Gastrocnemius medialis (tissue), 4 donors: ENCODE measurements around the gene RGPD4. TPM values are rescaled to one million over a fixed set of nuclear protein-coding genes. Genes with fewer than 3 reads are reported as not detected.
"Not testable (repeated sequence)": the region's sequence is repeated elsewhere in the genome, so short reads cannot be mapped to it uniquely, and the experiment has no call there.

ENCODE experiments used
- ATAC-seq, 2 donors: fragments of 150-250 bp; one replicate each; pipeline ENCODE4 v1.9.1; 2016
- DNase-seq, 2 donors: peaks; one replicate each; pipeline ENCODE4 v3.0.0-alpha.2; 2019
- H3K27ac ChIP-seq, 4 donors: fragments of 200-600 bp; sonication (generic); 1 replicate in 1 of 4; 2 replicates in 3 of 4; pipeline ENCODE4 v1.5.1; 2016 to 2018; ENCODE audit warnings: mild to moderate bottlenecking in 2 of 4, moderate library complexity in 1 of 4
- H3K27me3 ChIP-seq, 3 donors: fragments of 200-600 bp; sonication (generic) in 2 of 3; 1 replicate in 1 of 3; 2 replicates in 2 of 3; pipeline versions ENCODE4 v1.5.1 to v1.6.0; 2016 to 2019; ENCODE audit warnings: mild to moderate bottlenecking in 1 of 3, moderate library complexity in 1 of 3
- H3K36me3 ChIP-seq, 2 donors: fragments of 200-600 bp; sonication (generic) in 1 of 2; one replicate each; pipeline ENCODE4 v1.5.1; 2017 to 2018
- H3K4me1 ChIP-seq, 2 donors: fragments of 200-600 bp; sonication (generic) in 1 of 2; one replicate each; pipeline ENCODE4 v1.5.1; 2016 to 2017; ENCODE audit warnings: mild to moderate bottlenecking in 2 of 2
- H3K4me3 ChIP-seq, 4 donors: fragments of 200-600 bp; sonication (generic) in 3 of 4; 1 replicate in 1 of 4; 2 replicates in 3 of 4; pipeline ENCODE4 v1.5.1; 2016 to 2019; ENCODE audit warnings: mild to moderate bottlenecking in 2 of 4
- H3K9me3 ChIP-seq, 3 donors: fragments of 200-600 bp; sonication (generic) in 2 of 3; 1 replicate in 1 of 3; 2 replicates in 2 of 3; pipeline ENCODE4 v1.5.1; 2016 to 2019
- POLR2A ChIP-seq, 2 donors: fragments of 450-650 bp; IDR thresholded peaks; one replicate each; pipeline ENCODE4 v1.6.1; 2017; ENCODE audit warnings: antibody characterized with exemption in 2 of 2, mild to moderate bottlenecking in 2 of 2, moderate library complexity in 2 of 2
- in situ Hi-C, 4 donors: fragments of 200-750 bp; cut with MboI; loops; one replicate each; pipeline versions ENCODE4 v1.15.0 to v1.8.0; 2017; ENCODE audit warnings: low sequenced_read_pairs in 4 of 4
- intact Hi-C: fragments of 100-400 bp; cut with DNase I; formaldehyde crosslinking; loops from one replicate; pipeline ENCODE4 v1.15.1; 2023; ENCODE audit warnings: low total_unique reads
- total RNA-seq, 4 donors: library from RNA; depleted of rRNA; stranded (reverse); fragments of >200 nt; gene quantifications; one replicate each; pipeline versions ENCODE4 v1.1.0 to v1.2.3, GENCODE V29; 2016
- TF ChIP-seq, protein P1 (sequence below), 5 experiments: fragments of 450-650 bp in 3 of 5; fragments of 200-600 bp in 2 of 5; sonication (generic) in 2 of 5; IDR thresholded peaks in 4 of 5; conservative IDR thresholded peaks in 1 of 5; 1 replicate in 4 of 5; 2 replicates in 1 of 5; pipeline ENCODE4 v1.5.1; 2016 to 2019; ENCODE audit warnings: antibody characterized with exemption in 5 of 5, mild to moderate bottlenecking in 3 of 5, moderate library complexity in 3 of 5

Gene RGPD4
- total RNA-seq, 4 donors from 2014 or later = 0.04 TPM; not detected in 3

- Histone ChIP-seq H3K36me3 (no peaks in the 10 kb centered on the region), H3K4me3 (no peak overlapping the region), H3K9me3 (no peaks in the 10 kb centered on the region), H3K27me3 (no peaks in the 10 kb centered on the region), H3K27ac (no peak overlapping the region), H3K4me1 (no peaks in the 10 kb centered on the region)
- TF ChIP-seq POLR2A (IDR thresholded peaks at IDR 0.05) = no peak
- TF ChIP-seq, protein P1, sequence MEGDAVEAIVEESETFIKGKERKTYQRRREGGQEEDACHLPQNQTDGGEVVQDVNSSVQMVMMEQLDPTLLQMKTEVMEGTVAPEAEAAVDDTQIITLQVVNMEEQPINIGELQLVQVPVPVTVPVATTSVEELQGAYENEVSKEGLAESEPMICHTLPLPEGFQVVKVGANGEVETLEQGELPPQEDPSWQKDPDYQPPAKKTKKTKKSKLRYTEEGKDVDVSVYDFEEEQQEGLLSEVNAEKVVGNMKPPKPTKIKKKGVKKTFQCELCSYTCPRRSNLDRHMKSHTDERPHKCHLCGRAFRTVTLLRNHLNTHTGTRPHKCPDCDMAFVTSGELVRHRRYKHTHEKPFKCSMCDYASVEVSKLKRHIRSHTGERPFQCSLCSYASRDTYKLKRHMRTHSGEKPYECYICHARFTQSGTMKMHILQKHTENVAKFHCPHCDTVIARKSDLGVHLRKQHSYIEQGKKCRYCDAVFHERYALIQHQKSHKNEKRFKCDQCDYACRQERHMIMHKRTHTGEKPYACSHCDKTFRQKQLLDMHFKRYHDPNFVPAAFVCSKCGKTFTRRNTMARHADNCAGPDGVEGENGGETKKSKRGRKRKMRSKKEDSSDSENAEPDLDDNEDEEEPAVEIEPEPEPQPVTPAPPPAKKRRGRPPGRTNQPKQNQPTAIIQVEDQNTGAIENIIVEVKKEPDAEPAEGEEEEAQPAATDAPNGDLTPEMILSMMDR (IDR thresholded peaks at IDR 0.05 in 4 of 5, conservative IDR thresholded peaks at IDR 0.05 in 1 of 5) = no peak
- in situ Hi-C loops (no loop called here), intact Hi-C loops (no loop called here)
- DNase-seq (no peak), ATAC-seq (no peak)
Measured at GRCh38 chr2:107822302-107822701, 4.4 kb upstream of the RGPD4 start.

GRCh38 chr2:107824451-107825205, 2.1 kb upstream of the RGPD4 start:
- no peak overlapping the region for H3K4me3 ChIP-seq
- H3K36me3 ChIP-seq = no peaks in the 10 kb centered on the region
- in situ Hi-C loops (no loop called here), intact Hi-C loops (no loop called here)
- TF ChIP-seq, protein P1 (IDR thresholded peaks at IDR 0.05 in 4 of 5, conservative IDR thresholded peaks at IDR 0.05 in 1 of 5) = no peak
- TF ChIP-seq POLR2A (IDR thresholded peaks at IDR 0.05) = no peak
- DNase-seq (no peak), ATAC-seq (no peak)
- no peak overlapping the region for H3K27ac ChIP-seq
- no peaks in the 10 kb centered on the region for H3K27me3 ChIP-seq
- H3K4me1 ChIP-seq = no peaks in the 10 kb centered on the region
- H3K9me3 ChIP-seq = no peaks in the 10 kb centered on the region

- Histone ChIP-seq H3K9me3 (no peaks in the 10 kb centered on the region), H3K4me1 (no peaks in the 10 kb centered on the region), H3K27me3 (no peaks in the 10 kb centered on the region), H3K27ac (no peak overlapping the region), H3K36me3 (no peaks in the 10 kb centered on the region), H3K4me3 (no peak overlapping the region)
- no peak for ATAC-seq
- no peak for DNase-seq
- in situ Hi-C loops (no loop called here), intact Hi-C loops (no loop called here)
- TF ChIP-seq POLR2A (IDR thresholded peaks at IDR 0.05) = no peak
- TF ChIP-seq, protein P1 (IDR thresholded peaks at IDR 0.05 in 4 of 5, conservative IDR thresholded peaks at IDR 0.05 in 1 of 5) = no peak
Measured at GRCh38 chr2:107825206-107825563, 1.5 kb upstream of the RGPD4 start.

GRCh38 chr2:107829514-107829913, 2.8 kb downstream of the RGPD4 start:
- DNase-seq, H3K9me3 ChIP-seq, ATAC-seq, H3K36me3 ChIP-seq, H3K4me1 ChIP-seq, H3K27ac ChIP-seq, H3K4me3 ChIP-seq, intact Hi-C loops, H3K27me3 ChIP-seq, in situ Hi-C loops: not testable (repeated sequence)

- H3K9me3 ChIP-seq, in situ Hi-C loops, H3K27ac ChIP-seq, H3K4me3 ChIP-seq, DNase-seq, intact Hi-C loops, ATAC-seq, H3K27me3 ChIP-seq, H3K36me3 ChIP-seq, H3K4me1 ChIP-seq: not testable (repeated sequence)
Measured at GRCh38 chr2:107833152-107833551, 6.5 kb downstream of the RGPD4 start.

DNA sequence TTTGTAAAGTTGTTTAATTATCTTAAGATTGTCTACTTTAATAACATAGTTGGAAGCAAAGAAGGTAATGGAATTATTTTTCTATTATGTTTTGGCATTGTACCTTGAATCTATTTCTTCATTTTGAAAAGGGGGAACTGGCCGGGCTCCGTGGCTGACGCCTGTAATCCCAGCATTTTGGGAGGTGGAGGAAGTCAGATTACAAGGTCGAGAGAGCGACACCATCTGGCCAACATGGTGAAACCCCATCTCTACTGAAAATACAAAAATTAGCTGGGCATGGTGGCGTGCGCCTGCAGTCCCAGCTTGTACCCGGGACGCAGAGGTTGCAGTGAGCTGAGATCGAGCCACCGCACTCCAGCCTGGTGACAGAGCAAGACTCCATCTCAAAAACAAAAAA, 6.9 kb downstream of the RGPD4 start:
- H3K27me3 ChIP-seq, H3K36me3 ChIP-seq, H3K4me1 ChIP-seq, H3K27ac ChIP-seq, in situ Hi-C loops, intact Hi-C loops, ATAC-seq, DNase-seq, H3K4me3 ChIP-seq, H3K9me3 ChIP-seq: not testable (repeated sequence)

- intact Hi-C loops, H3K27ac ChIP-seq, in situ Hi-C loops, DNase-seq, H3K9me3 ChIP-seq, H3K4me3 ChIP-seq, H3K36me3 ChIP-seq, ATAC-seq, H3K27me3 ChIP-seq, H3K4me1 ChIP-seq: not testable (repeated sequence)
Measured at GRCh38 chr2:107916121-107916520, 89.4 kb downstream of the RGPD4 start.

DNA sequence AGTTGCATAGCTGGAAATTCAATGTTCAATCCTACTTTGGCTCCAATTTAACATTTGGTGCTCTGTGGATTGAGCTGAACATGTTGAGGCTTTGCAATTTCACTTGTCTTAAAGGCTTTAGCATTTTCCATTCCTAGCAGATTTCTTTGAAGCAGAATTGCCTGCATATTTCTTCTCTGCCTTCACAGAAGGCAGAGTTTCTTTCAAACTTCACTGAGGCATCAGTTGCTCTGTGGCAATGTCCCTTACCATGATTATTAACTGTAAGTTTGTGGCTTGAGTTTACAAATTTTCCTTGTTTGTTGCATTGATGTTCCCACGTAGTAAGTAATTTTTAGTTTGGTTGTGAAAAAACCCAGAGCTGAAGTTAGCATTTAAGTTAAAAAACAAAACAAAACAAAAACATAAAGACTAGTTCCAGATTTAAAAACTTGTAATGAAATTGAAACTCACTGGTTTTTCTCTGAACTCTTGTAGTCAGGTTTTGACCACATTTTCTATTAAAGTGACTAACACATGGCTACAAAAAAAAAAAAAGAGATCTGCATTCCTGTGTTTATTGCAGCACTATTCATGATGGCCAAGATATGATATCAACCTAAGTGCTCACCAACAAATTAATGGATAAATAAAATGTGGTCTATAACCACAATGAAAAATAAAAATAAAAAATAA, 90.1 kb downstream of the RGPD4 start:
- H3K4me3 ChIP-seq, in situ Hi-C loops, DNase-seq, ATAC-seq, H3K4me1 ChIP-seq, H3K27ac ChIP-seq, intact Hi-C loops, H3K36me3 ChIP-seq, H3K9me3 ChIP-seq, H3K27me3 ChIP-seq: not testable (repeated sequence)
